KMS-11 (cell line): ENCODE measurements around the gene ATF6B.
"Not testable (repeated sequence)": the region's sequence is repeated elsewhere in the genome, so short reads cannot be mapped to it uniquely, and the experiment has no call there.

Source experiments
- H2AFZ ChIP-seq: fragments of 200-600 bp; sonication (generic); 2 replicates; pipeline ENCODE4 v1.6.1; 2016; ENCODE audit warnings: antibody characterized with exemption, mixed run types, low read depth
- H3K27ac ChIP-seq: fragments of 200-600 bp; sonication (generic); 2 replicates; pipeline ENCODE4 v1.6.1; 2016; ENCODE audit warnings: mild to moderate bottlenecking, mixed run types
- H3K27me3 ChIP-seq: fragments of 200-600 bp; sonication (generic); 2 replicates; pipeline ENCODE4 v1.6.1; 2017; ENCODE audit warnings: mild to moderate bottlenecking, low read depth, mixed run types, moderate library complexity; ENCODE audit not compliant: insufficient read depth
- H3K36me3 ChIP-seq: fragments of 200-600 bp; sonication (generic); 2 replicates; pipeline ENCODE4 v1.6.1; 2017; ENCODE audit warnings: mild to moderate bottlenecking, mixed run types; ENCODE audit not compliant: insufficient read depth
- H3K4me1 ChIP-seq: fragments of 200-600 bp; sonication (generic); 2 replicates; pipeline ENCODE4 v1.6.1; 2016; ENCODE audit warnings: mild to moderate bottlenecking, low read depth, mixed run types; ENCODE audit not compliant: poor library complexity, severe bottlenecking
- H3K4me2 ChIP-seq: fragments of 200-600 bp; sonication (generic); 2 replicates; pipeline ENCODE4 v1.7.0; 2016; ENCODE audit warnings: mild to moderate bottlenecking, mixed run types
- H3K4me3 ChIP-seq: fragments of 200-600 bp; sonication (generic); IDR thresholded peaks from 2 replicates; pipeline ENCODE4 v1.6.1; 2017; ENCODE audit warnings: low read depth, low read length, mixed read lengths; ENCODE audit not compliant: insufficient read depth
- H3K79me2 ChIP-seq: fragments of 200-600 bp; sonication (generic); 2 replicates; pipeline ENCODE4 v1.6.1; 2016; ENCODE audit warnings: low read depth, mixed run types; ENCODE audit not compliant: insufficient read depth
- H3K9ac ChIP-seq: fragments of 200-600 bp; sonication (generic); 2 replicates; pipeline ENCODE4 v1.6.1; 2016; ENCODE audit warnings: mild to moderate bottlenecking, mixed run types
- H4K20me1 ChIP-seq: fragments of 200-600 bp; sonication (generic); 2 replicates; pipeline ENCODE4 v1.6.1; 2016; ENCODE audit warnings: mild to moderate bottlenecking, mixed run types; ENCODE audit not compliant: insufficient read depth
- TF ChIP-seq, protein P1 (sequence below): fragments of 200-600 bp; sonication (generic); conservative IDR thresholded peaks from 2 replicates; pipeline ENCODE4 v1.6.1; 2017; ENCODE audit warnings: low read depth, mild to moderate bottlenecking, antibody characterized with exemption, low read length, moderate library complexity, mixed read lengths

ATF6B gene

DNA sequence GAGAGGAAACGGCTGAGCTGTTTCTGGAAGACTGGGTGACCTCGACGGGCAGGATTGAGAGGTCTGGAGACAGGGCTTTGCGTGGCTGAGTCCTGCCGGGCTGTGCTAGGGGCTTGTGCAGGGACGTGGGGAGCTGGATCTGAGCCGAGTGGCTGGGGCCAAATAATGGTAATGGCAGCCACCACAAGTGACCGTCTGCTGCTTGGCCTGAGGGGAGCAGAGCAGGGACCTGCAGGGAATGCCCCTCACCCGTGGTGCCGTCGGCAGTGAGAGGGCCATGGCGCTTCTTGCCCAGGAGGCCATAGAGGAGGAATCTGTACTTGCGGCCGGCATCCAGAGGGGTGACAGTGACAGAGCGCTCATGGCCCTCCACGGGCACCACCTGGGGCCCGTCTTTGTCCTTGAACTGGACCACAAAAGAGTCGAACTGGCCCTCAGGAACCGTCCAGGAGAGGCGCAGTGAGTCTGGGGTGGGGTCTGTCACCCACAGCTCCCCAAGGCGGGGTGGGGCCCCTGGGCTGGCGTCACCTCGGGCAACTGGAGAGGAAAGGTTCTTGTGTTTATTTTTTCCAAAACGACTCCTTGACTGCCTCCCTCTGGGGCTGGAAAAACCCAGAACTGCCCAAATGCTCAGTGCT, 58.0 kb downstream of the ATF6B start:
- Histone ChIP-seq H3K79me2 (no peaks in the 10 kb centered on the region), H2AFZ (no peak overlapping the region), H3K36me3 (no peaks in the 10 kb centered on the region), H3K9ac (no peak overlapping the region), H3K4me2 (no peak overlapping the region), H3K27me3 (peaks cover 54% of the 10 kb centered on the region), H3K4me1 (no peaks in the 10 kb centered on the region), H3K4me3 (no peak overlapping the region), H3K27ac (no peak overlapping the region), H4K20me1 (no peaks in the 10 kb centered on the region)
- TF ChIP-seq, protein P1, sequence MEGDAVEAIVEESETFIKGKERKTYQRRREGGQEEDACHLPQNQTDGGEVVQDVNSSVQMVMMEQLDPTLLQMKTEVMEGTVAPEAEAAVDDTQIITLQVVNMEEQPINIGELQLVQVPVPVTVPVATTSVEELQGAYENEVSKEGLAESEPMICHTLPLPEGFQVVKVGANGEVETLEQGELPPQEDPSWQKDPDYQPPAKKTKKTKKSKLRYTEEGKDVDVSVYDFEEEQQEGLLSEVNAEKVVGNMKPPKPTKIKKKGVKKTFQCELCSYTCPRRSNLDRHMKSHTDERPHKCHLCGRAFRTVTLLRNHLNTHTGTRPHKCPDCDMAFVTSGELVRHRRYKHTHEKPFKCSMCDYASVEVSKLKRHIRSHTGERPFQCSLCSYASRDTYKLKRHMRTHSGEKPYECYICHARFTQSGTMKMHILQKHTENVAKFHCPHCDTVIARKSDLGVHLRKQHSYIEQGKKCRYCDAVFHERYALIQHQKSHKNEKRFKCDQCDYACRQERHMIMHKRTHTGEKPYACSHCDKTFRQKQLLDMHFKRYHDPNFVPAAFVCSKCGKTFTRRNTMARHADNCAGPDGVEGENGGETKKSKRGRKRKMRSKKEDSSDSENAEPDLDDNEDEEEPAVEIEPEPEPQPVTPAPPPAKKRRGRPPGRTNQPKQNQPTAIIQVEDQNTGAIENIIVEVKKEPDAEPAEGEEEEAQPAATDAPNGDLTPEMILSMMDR: no peak

DNA sequence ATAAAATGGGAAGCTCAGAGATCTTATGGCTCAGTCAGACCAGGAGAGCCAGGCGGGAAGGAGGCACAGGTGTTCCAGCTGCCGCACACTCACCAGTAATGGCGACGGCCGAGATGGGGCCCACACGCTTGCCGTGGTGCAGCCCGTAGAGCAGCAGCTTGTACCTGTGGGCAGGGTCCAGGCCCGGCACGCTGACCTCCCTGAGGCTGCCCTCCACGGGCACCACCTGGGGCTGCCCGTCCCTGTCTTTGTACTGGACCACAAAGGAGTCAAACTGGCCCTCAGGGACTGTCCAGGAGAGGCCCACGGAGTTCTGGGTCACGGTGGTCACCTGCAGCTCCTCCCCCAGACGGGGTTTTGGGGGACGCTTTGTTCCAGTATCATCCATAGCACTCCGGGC, 58.6 kb downstream of the ATF6B start:
- no peaks in the 10 kb centered on the region for H3K79me2 ChIP-seq
- no peak overlapping the region for H3K4me3 ChIP-seq
- H3K4me2 ChIP-seq: no peak overlapping the region
- no peaks in the 10 kb centered on the region for H3K4me1 ChIP-seq
- H3K27ac ChIP-seq: no peak overlapping the region
- no peaks in the 10 kb centered on the region for H3K36me3 ChIP-seq
- TF ChIP-seq, protein P1: no peak
- peaks cover 54% of the 10 kb centered on the region for H3K27me3 ChIP-seq
- no peak overlapping the region for H3K9ac ChIP-seq
- no peaks in the 10 kb centered on the region for H4K20me1 ChIP-seq
- H2AFZ ChIP-seq: no peak overlapping the region

DNA sequence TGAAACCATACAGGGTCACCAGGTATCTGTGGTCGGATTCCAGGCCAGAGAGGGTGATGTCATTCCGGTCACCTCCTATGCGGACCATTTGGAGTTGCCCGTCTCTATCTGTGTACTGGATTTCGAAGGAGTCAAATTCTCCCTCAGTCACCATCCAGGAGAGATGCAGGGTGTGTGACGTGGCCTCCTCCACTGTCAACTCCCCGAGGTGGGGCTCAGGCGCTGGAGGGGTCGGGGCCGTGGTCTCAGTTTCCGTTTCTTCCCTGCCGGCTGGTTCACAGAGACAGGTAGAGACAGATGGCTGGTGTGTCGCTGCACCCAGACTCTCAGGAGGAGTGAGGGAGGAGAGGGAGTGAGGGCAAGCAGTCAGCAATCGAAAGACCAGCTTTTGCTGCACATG, 59.2 kb downstream of the ATF6B start:
- Histone ChIP-seq H4K20me1 (no peaks in the 10 kb centered on the region), H3K36me3 (no peaks in the 10 kb centered on the region), H3K9ac (no peak overlapping the region), H3K4me2 (no peak overlapping the region), H3K27ac (no peak overlapping the region), H3K4me1 (no peaks in the 10 kb centered on the region), H2AFZ (no peak overlapping the region), H3K27me3 (peaks cover 54% of the 10 kb centered on the region), H3K79me2 (no peaks in the 10 kb centered on the region), H3K4me3 (no peak overlapping the region)
- TF ChIP-seq, protein P1: no peak

GRCh38 chr6:32068315-32068714, 59.7 kb downstream of the ATF6B start:
- not testable (repeated sequence) for H3K36me3 ChIP-seq, H3K4me1 ChIP-seq, H3K27ac ChIP-seq, H2AFZ ChIP-seq, H4K20me1 ChIP-seq, H3K79me2 ChIP-seq, H3K4me3 ChIP-seq, H3K9ac ChIP-seq, H3K4me2 ChIP-seq
- peaks cover 50% of the 10 kb centered on the region for H3K27me3 ChIP-seq

- H4K20me1 ChIP-seq, H3K36me3 ChIP-seq, H3K27ac ChIP-seq, H3K4me2 ChIP-seq, H2AFZ ChIP-seq, H3K79me2 ChIP-seq, H3K4me1 ChIP-seq, H3K9ac ChIP-seq, H3K4me3 ChIP-seq: not testable (repeated sequence)
- peaks cover 43% of the 10 kb centered on the region for H3K27me3 ChIP-seq
Observed at GRCh38 chr6:32067521-32067920, 60.5 kb downstream of the ATF6B start.
